NCI-H69 (cell line): ENCODE measurements around the gene BRD7.

ENCODE experiments used
- DNase-seq: peaks from one replicate; lab custom pipeline; 2025; lab: John Stamatoyannopoulos, UW

Gene BRD7

DNA sequence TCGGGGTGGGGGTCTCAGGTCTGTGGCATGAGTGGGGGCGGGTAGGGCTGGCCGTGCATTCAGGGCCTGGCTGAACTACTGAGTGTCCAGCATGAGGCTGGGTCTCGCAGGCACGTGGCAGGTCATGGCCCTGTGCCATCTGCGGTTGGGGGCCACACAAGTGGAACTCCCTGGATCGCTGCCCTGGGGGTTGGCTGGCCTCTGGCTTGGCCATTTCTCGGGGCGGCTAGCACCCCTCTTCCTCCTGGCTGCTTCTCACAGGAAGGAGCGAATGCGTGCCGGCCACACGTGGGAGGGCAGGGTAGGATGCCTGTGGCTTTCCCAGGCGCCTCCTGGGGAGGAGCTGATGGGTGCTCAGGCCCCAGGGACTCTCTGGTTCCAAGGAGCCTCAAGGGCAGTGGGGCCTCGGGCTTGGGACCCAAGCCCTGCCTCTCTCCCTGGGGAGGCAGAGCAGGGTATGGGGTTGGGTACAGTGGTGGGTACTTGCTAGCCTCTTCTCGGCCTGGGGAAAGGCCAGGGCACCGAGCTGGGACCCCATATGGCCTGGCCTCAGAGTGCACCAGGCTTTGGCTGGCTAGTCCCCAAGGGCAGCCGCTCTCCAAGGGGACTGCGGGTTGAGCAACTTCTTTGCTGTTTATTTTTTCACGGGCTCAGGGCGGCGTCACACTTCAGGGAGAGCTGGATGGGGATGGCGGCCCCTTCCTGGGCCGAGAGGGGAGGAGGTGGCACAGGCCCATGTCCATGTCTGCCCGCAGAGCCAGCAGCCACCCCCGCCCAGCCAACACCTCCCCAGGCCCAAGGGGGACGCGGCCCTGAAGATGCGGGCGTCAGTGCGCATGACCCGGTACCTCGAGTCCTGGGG, 65.0 kb downstream of the BRD7 start:
- DNase-seq, result no peak

- DNase-seq, result no peak
Observed at GRCh38 chr16:50303041-50303604, 65.7 kb downstream of the BRD7 start.

GRCh38 chr16:50302472-50303005, 66.2 kb downstream of the BRD7 start:
- peak; percentile 18 for DNase-seq

DNA sequence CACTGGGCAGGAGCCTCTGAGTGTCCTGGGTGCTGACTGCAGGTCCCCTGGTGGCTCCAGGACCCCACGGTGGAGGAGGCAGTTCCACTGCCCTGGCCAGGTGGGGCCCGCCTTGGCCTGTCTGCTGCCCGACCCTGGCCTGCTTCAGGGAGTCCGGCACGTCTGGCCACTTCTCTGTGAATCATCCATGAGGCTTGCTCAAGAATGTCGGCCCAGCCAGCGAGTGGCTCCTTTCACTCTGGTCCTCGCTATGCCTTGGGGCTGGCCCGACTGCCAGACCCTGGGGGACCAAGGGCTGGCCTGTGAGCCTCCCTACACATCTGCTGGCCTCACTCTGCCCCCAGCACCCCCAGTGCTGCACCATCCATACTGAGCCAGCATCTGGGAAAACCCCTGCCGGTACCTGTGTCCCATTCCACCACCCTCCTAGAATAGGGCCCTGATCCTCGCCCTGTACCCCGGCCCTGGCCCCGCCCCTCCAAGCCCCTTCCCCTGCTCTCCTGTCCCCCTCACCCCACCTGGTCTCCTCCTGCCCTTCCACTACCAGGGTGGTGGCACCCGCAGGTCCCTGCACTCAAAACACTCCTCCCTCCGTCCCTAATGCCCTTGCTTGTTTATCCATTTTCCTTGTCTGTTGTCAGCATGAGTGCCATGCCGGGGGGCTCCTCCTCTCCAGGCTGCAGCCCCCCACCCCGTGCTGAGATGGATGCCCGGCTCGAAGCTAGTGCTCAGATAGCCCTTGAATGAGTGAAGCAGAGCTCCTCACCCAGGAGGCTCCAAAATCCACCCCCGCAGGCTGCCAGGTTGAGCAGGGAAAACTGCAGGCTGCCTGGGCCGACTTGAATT, 66.9 kb downstream of the BRD7 start:
- DNase-seq, result no peak

DNA sequence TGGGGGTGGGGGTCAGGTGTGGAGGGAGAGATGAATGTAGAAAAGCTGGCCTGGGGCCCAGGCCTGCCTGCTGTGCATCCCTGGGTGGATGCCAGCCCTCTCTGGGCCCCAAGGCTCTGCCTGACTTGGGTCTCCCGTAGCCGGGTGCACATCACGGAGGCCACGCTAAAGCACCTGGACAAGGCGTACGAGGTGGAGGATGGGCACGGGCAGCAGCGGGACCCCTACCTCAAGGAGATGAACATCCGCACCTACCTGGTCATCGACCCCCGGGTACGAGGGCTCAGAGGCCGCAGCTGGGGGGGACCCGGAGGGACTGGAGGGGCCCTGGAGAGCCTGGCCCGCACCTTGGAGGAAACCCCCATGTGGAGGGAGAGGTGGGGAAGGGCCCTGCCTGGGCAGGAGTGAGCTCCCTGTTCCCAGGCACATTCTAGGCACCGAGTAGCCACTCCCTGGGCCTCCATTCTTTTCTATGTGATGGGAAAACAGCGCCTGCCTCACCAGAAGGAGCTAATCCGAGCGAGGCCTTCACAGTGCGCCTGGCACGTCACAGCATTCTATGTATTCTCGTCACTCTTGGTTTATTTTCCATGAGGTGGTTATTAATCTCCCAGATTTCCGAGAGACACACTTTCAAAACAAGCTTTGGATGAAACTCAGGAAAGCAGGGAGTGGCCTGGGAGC, 67.7 kb downstream of the BRD7 start:
- no peak for DNase-seq

DNA sequence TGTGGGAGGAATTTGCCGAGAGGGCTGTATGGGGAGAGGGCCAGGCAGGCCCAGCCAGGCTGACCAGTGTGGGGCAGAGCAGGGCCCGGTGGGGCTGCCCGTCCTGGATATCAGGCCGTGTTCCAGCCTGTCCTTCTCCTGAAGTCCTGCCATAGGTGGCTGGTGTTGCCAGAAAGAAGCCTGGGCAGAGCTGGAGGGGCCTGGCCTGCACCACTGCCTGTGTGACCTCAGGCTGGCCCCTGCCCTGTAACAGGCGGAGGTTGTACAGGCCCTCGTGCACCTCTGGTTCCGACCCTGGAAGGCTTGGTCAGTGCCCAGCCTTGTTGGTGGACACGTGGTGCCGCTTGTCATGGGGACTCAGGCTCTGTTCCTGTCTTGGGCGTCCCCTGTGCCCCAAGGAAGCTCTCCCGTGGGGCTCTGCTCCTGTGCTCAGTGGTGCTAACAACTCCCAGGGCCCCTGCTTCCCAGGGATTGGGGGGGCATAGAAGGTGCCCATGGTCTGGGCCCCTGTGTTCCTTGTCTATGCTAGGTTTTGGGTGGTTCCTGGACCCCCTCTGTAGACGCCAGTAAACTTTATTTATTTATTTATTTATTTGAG, 69.2 kb downstream of the BRD7 start:
- DNase-seq, result no peak

GRCh38 chr16:50298591-50299507, 69.9 kb downstream of the BRD7 start:
- DNase-seq, result no peak

DNA sequence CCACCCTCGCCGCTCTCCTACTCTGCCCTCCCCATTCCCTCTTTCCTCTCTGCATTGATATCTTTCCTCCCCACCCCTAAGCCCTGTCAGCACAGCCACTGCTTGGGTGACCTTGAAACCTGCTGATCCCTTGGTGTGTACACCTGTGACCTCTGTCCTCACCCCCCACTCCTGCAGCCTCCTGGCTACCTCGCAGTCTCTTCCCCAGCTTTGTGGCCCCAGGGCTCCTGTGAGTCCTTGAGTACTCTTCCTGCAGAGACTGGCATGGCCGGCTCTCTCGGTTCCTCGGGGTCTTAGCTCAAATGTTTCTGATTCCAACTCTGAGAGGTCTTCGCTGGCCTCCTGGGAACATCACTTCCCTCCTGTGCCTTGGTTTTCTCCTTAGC, 70.7 kb downstream of the BRD7 start:
- DNase-seq, result peak; percentile 33

GRCh38 chr16:50297301-50298074, 71.3 kb downstream of the BRD7 start:
- DNase-seq, result peak; percentile 88

DNA sequence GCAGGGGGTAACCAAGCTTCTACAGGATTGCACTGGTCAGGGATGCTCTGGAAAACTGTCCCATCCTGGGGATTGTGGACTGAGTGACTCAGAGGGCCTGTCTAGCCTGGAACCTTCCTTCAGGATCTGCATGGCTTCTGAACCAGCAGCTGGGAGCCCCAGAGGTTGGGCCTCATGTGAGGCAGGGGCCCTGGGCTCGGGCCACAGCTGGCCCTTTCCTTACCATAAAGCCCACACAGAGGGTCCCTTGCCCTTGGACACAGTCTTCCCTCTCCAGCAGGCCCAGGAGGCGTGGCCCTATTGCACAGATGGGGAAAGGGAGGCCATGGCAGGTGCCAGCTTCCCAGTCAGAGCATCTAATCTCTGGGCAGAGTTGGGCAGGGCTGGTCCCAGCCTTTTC, 72.0 kb downstream of the BRD7 start:
- DNase-seq, result peak; percentile 54

DNA sequence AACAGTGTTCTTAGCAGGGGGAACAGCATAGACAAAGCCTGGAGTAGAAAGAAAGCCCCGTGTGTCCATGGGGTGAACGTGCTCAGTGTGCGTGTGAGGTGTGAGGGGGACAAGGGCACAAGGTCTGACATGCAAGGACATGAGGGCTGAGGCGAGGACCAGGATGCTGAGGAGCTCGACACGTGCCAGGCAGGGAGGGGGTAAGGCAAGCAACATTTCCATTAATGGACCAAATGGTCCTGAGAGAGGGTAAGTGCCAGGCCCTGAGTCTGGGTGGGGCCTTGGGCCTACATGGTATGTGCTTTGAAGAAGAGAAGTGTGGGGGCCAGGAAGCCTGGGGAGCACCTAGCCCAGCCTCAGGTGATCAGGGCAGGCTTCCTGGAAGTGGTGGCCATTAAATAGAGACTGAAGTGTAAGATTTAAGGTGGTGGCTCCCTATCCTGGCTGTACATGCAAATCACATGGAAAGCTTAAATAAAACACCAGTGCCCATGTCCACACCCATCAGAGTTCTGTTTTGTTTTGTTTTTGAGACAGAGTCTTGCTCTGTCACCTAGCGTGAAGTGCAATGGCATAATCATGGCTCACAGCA, 73.2 kb downstream of the BRD7 start:
- no peak for DNase-seq

- no peak for DNase-seq
Observed at GRCh38 chr16:50294955-50295354, 73.8 kb downstream of the BRD7 start.

- DNase-seq, result no peak
Observed at GRCh38 chr16:50293994-50294855, 74.6 kb downstream of the BRD7 start.

- no peak for DNase-seq
Observed at GRCh38 chr16:50293041-50293783, 75.6 kb downstream of the BRD7 start.

DNA sequence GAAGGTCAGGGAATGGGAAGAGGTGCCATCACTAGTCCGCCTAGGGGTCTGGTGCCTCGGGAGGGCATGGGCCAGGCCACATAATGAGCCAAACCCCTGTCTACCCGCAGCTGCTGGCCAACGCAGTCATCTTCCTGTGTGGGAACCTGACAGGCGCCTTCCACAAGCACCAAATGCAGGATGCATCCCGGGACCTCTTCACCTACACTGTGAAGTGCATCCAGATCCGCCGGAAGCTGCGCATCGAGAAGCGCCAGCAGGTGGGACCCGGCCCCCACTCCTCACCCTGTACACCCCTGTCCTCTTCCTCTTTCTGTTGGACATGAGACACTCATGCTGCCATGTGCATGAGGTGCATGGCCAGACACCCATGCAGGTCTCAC, 76.2 kb downstream of the BRD7 start:
- DNase-seq, result no peak

- no peak for DNase-seq
Observed at GRCh38 chr16:50291719-50292565, 76.8 kb downstream of the BRD7 start.

- no peak for DNase-seq
Observed at GRCh38 chr16:50290856-50291255, 77.9 kb downstream of the BRD7 start.
